Testis (tissue), 2 donors: Measurements from ENCODE around the gene NSMCE3.

ENCODE experiments used
- POLR2A ChIP-seq: fragments of 450-650 bp; IDR thresholded peaks from one replicate; pipeline ENCODE4 v1.6.1; 2017; ENCODE audit warnings: antibody characterized with exemption, mild to moderate bottlenecking, moderate library complexity
- TF ChIP-seq, protein P1 (sequence below), 3 experiments: fragments of 450-650 bp in 2 of 3; fragments of 200-600 bp in 1 of 3; sonication (generic) in 1 of 3; IDR thresholded peaks; one replicate each; pipeline ENCODE4 v1.5.1; 2016 to 2019; ENCODE audit warnings: antibody characterized with exemption in 3 of 3, mild to moderate bottlenecking in 2 of 3, moderate library complexity in 1 of 3

GRCh38 chr15:29270169-29270955 lies 740 bp upstream of the NSMCE3 start:
- TF ChIP-seq, protein P1, sequence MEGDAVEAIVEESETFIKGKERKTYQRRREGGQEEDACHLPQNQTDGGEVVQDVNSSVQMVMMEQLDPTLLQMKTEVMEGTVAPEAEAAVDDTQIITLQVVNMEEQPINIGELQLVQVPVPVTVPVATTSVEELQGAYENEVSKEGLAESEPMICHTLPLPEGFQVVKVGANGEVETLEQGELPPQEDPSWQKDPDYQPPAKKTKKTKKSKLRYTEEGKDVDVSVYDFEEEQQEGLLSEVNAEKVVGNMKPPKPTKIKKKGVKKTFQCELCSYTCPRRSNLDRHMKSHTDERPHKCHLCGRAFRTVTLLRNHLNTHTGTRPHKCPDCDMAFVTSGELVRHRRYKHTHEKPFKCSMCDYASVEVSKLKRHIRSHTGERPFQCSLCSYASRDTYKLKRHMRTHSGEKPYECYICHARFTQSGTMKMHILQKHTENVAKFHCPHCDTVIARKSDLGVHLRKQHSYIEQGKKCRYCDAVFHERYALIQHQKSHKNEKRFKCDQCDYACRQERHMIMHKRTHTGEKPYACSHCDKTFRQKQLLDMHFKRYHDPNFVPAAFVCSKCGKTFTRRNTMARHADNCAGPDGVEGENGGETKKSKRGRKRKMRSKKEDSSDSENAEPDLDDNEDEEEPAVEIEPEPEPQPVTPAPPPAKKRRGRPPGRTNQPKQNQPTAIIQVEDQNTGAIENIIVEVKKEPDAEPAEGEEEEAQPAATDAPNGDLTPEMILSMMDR (IDR thresholded peaks at IDR 0.05), result no peak
- TF ChIP-seq POLR2A, result no peak
